T-cell (primary cell): ENCODE results near the gene DLG2. TPM values are rescaled to one million over a fixed set of nuclear protein-coding genes. Genes with fewer than 3 reads are reported as not detected.
A peak's percentile ranks its signal among the peaks of the same experiment; 100 is the strongest.

Source experiments
- ATAC-seq, 4 experiments: fragments of 200-7000 bp in 3 of 4; fragments of 150-1000 bp in 1 of 4; cut with Tn5 transposase; replicated peaks in 1 of 4; 1 replicate in 3 of 4; 2 replicates in 1 of 4; pipeline ENCODE4 v1.10.0; 2021; ENCODE audit warnings: moderate library complexity in 3 of 4, mild to moderate bottlenecking in 2 of 4, moderate number of reproducible peaks in 1 of 4
- CTCF ChIA-PET, 2 donors: fragments of 300-600 bp; sonication (Branson Sonifier 250); formaldehyde crosslinking; loops; one replicate each; lab custom pipeline; 2022; ENCODE audit warnings: antibody characterized with exemption in 2 of 2; lab: Charles Lee
- POLR2A ChIA-PET, 2 donors: fragments of 300-600 bp; sonication (Branson Sonifier 250); formaldehyde crosslinking; loops; one replicate each; lab custom pipeline; 2022; ENCODE audit warnings: antibody characterized with exemption in 2 of 2; lab: Charles Lee
- DNase-seq, 35 experiments: peaks; one replicate each; pipeline versions ENCODE4 v3.0.0 to v3.0.0-alpha.2; 2013 to 2023
- H3K27ac ChIP-seq: one replicate; pipeline ENCODE4 v1.5.1; 2013; ENCODE audit warnings: low read length
- H3K27me3 ChIP-seq, 2 experiments: replicated peaks in 1 of 2; 1 replicate in 1 of 2; 2 replicates in 1 of 2; pipeline versions ENCODE4 v1.6.1 to v1.7.0; 2013; ENCODE audit warnings: low read length in 1 of 2, mixed read lengths in 1 of 2; ENCODE audit not compliant: control insufficient read depth in 2 of 2, insufficient read depth in 2 of 2; ENCODE audit errors: extremely low read depth in 1 of 2
- H3K36me3 ChIP-seq, 2 donors: 1 replicate in 1 of 2; 2 replicates in 1 of 2; pipeline versions ENCODE4 v1.6.1 to v1.7.0; 2013; ENCODE audit warnings: low read length in 1 of 2; ENCODE audit not compliant: control insufficient read depth in 2 of 2, insufficient read depth in 1 of 2; ENCODE audit errors: extremely low read depth in 1 of 2
- H3K4me1 ChIP-seq, 2 experiments: 1 replicate in 1 of 2; 2 replicates in 1 of 2; pipeline versions ENCODE4 v1.6.1 to v1.7.0; 2013; ENCODE audit warnings: low read length in 2 of 2, mixed read lengths in 1 of 2; ENCODE audit not compliant: insufficient read depth in 2 of 2, control insufficient read depth in 1 of 2; ENCODE audit errors: extremely low read depth in 1 of 2
- H3K4me3 ChIP-seq, 2 donors: 1 replicate in 1 of 2; 2 replicates in 1 of 2; pipeline versions ENCODE4 v1.5.1 to v1.7.0; 2013; ENCODE audit warnings: mild to moderate bottlenecking in 2 of 2, low read length in 1 of 2, moderate library complexity in 1 of 2; ENCODE audit not compliant: control insufficient read depth in 1 of 2; ENCODE audit errors: extremely low read depth in 1 of 2
- H3K9me3 ChIP-seq: 2 replicates; pipeline ENCODE4 v1.7.0; 2013
- H3K27ac Mint-ChIP-seq, 2 donors: one replicate each; pipeline ENCODE4 v1.8.0; 2020 to 2021; ENCODE audit warnings: mild to moderate bottlenecking in 2 of 2, mixed read lengths in 2 of 2
- H3K27me3 Mint-ChIP-seq, 2 donors: one replicate each; pipeline ENCODE4 v1.8.0; 2021 to 2022; ENCODE audit warnings: mixed read lengths in 2 of 2
- H3K36me3 Mint-ChIP-seq: one replicate; pipeline ENCODE4 v1.8.0; 2021; ENCODE audit warnings: mixed read lengths
- H3K4me1 Mint-ChIP-seq, 3 donors: one replicate each; pipeline ENCODE4 v1.8.0; 2020 to 2022; ENCODE audit warnings: mixed read lengths in 3 of 3, mild to moderate bottlenecking in 1 of 3
- H3K4me3 Mint-ChIP-seq, 3 donors: one replicate each; pipeline ENCODE4 v1.8.0; 2020 to 2022; ENCODE audit warnings: mild to moderate bottlenecking in 3 of 3, mixed read lengths in 3 of 3, moderate library complexity in 3 of 3
- H3K9me3 Mint-ChIP-seq, 3 donors: one replicate each; pipeline ENCODE4 v1.8.0; 2020 to 2022; ENCODE audit warnings: mixed read lengths in 3 of 3
- WGBS: methylation state at CpG from one replicate; pipeline ENCODE4 v1.1.5; 2013; ENCODE audit warnings: missing lambda C conversion rate; ENCODE audit not compliant: insufficient coverage; 5-methylcytosine and 5-hydroxymethylcytosine counted together
- total RNA-seq, 35 experiments: library from RNA in 6 of 35; stranded (reverse) in 6 of 35; fragments of 120-200 nt in 1 of 35; gene quantifications; one replicate each; pipeline versions ENCODE4 v1.2.1 to v1.2.4 and lab custom pipeline; 2013 to 2026

DLG2 gene
- total RNA-seq, 5 donors from 2014 or later (not counting 1 experiment from before 2014, with no cell fraction given): 2.3 to 4.1 (median 2.9) TPM

DNA sequence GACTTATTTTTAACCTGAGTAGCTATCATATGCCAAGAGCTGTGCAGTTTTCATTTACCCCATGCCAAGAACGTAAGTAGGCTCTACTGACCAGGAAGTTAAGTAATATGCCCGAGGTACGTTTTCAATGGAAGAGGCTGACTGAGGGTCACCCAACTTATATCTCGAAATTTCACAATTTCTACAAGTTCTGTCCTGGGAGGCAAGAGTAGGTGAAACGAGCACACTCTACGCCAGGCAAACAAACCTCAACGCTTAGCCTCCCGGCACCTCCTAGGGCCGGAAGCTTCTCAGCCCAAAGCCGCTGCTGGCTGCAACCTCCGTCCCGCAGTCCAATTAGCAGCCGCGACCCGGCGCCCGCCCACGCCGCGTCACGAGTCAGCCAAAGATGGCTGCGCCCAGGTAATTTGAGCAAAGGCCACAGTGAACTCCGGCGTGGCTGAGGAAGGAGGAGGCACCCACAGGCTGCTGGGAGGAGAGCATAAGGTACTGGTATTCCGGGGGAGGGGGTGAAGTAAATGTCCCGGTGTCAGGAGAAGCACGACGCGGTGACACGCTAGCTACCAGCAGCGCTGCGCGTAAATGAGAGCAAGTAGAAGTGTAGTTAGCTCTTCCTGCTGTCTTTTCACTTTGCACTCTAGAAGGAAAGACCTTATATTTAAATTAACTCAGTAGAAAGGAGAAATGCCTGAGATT lies 20.6 kb upstream of the DLG2 start, which contains the start of gene TMEM126A:
TMEM126A (plus strand) TSS at position 364 of the 696 bp plus-strand sequence. CDS start 2,289 bp downstream, outside the sequence.
- Histone ChIP-seq H3K36me3 (peaks cover 4 to 10% of the 10 kb centered on the region in 2 donors), H3K27me3 (peaks cover 2 to 4% of the 10 kb centered on the region in 2 experiments), H3K4me3 (peak within 1 kb of the TSS; percentile 70 to 91), H3K27ac (peak within 1 kb of the TSS; percentile 66), H3K9me3 (no peaks in the 10 kb centered on the region), H3K4me1 (peaks cover 15 to 17% of the 10 kb centered on the region in 2 experiments)
- H3K9me3 Mint-ChIP-seq: no peaks in the 10 kb centered on the region
- ATAC-seq (peak; percentile 99 to 100 (median 100)), DNase-seq (peak; percentile 77 to 94 (median 88))
- H3K27me3 Mint-ChIP-seq: peaks cover 8 to 19% of the 10 kb centered on the region in 2 donors
- ChIA-PET POLR2A (interaction anchor here (0.6 to 3.6 kb wide), 20 partner anchors 9 to 619 kb away, joined by 3 to 36 read pairs (median 4); partner anchors contain the start of genes TMEM126B (in 2 of the 2), CREBZF (in 1 of the 2), DLG2 (in 1 of the 2) and PICALM (in 1 of the 2)), CTCF (interaction anchor here (0.6 to 2.0 kb wide), 10 partner anchors 10 to 512 kb away, joined by 3 to 21 read pairs (median 4); partner anchors contain the start of genes CREBZF (in 1 of the 2), DLG2 (in 1 of the 2) and TMEM126B (in 1 of the 2))
- WGBS: under 1% methylated on average over 21 of the region's 33 CpGs
- peak within 1 kb of the TSS; percentile 92 to 98 for H3K27ac Mint-ChIP-seq
- peak within 1 kb of the TSS; percentile 87 to 97 (median 96) for H3K4me3 Mint-ChIP-seq
- peaks cover 7% of the 10 kb centered on the region for H3K36me3 Mint-ChIP-seq
- H3K4me1 Mint-ChIP-seq: peaks cover 36 to 40% (median 37%) of the 10 kb centered on the region in 3 donors

DNA sequence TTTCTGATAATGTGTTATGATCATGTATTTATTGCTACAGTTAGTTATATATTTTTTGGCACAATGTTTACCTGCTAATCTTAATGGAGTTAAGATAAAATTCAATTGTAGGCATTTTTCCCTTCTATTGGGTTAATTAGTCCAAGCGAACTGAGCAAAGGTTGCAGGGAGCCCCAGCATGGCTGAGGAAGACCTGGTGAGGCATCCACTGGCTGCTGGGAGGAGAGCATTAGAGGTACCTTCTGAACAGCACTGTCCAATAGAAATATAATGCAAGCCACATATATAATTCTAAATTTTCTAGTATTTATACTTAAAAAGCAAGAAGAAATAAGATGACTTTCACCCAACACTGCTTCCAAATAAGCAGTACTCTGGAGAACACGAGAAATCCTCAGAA lies 19.9 kb upstream of the DLG2 start:
- no peaks in the 10 kb centered on the region for H3K9me3 Mint-ChIP-seq
- Histone ChIP-seq H3K4me3 (peak overlapping the region; percentile 70 to 91), H3K27me3 (peaks cover 2 to 4% of the 10 kb centered on the region in 2 experiments), H3K36me3 (peaks cover 4 to 10% of the 10 kb centered on the region in 2 donors), H3K4me1 (peaks cover 15 to 17% of the 10 kb centered on the region in 2 experiments), H3K9me3 (no peaks in the 10 kb centered on the region), H3K27ac (peak overlapping the region; percentile 66)
- H3K4me1 Mint-ChIP-seq: peaks cover 32 to 36% (median 33%) of the 10 kb centered on the region in 3 donors
- peaks cover 11 to 23% of the 10 kb centered on the region in 2 donors for H3K27me3 Mint-ChIP-seq
- H3K27ac Mint-ChIP-seq: peak overlapping the region; percentile 92 to 98
- POLR2A ChIA-PET: interaction anchor here (0.6 to 3.6 kb wide), 13 partner anchors 9 to 422 kb away, joined by 3 to 36 read pairs (median 6); partner anchors contain the start of genes TMEM126B (in 2 of the 2), CREBZF (in 1 of the 2), DLG2 (in 1 of the 2) and PICALM (in 1 of the 2)
- DNase-seq: no peak
- no CpG with 5 or more reads among the region's 2 CpGs for WGBS
- peak in 1 of 4 experiments; percentile 9 for ATAC-seq
- H3K36me3 Mint-ChIP-seq: peaks cover 4% of the 10 kb centered on the region
- peak overlapping the region; percentile 87 to 97 (median 96) for H3K4me3 Mint-ChIP-seq
- CTCF ChIA-PET: interaction anchor here (0.9 to 2.0 kb wide), 9 partner anchors 10 to 512 kb away, joined by 3 to 21 read pairs (median 4); partner anchors contain the start of genes CREBZF (in 1 of the 2), DLG2 (in 1 of the 2) and TMEM126B (in 1 of the 2)

DNA sequence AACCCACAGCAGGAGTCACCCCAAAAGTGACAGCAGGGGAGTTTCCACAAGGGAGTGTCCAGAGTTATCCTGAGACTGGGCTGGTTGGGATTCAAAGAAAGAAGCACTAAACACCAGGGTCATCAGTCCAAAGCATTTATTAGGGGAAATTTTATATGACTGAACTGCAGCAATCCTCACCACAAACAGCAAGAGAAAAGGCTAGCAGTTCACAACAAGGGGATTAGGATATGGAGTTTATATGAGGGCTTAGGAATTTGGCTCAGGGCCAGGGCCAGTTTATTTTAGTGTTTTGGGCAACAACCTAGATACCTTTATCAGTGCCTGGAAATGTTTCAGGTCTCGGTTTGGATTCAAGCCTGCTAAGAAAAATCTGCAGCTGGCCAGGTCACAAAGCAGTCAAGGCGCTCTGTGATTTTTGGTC lies 16.1 kb upstream of the DLG2 start:
- Mint-ChIP-seq H3K4me3 (no peak overlapping the region), H3K27ac (no peak overlapping the region), H3K36me3 (peaks cover 6% of the 10 kb centered on the region), H3K27me3 (peaks cover 11 to 27% of the 10 kb centered on the region in 2 donors), H3K9me3 (no peaks in the 10 kb centered on the region), H3K4me1 (peaks cover 7 to 12% (median 11%) of the 10 kb centered on the region in 3 donors)
- DNase-seq (no peak), ATAC-seq (no peak)
- POLR2A ChIA-PET: no interaction called here
- H3K27me3 ChIP-seq: peaks cover 2 to 4% of the 10 kb centered on the region in 2 experiments
- H3K4me3 ChIP-seq: no peak overlapping the region
- CTCF ChIA-PET: no interaction called here
- no peaks in the 10 kb centered on the region for H3K36me3 ChIP-seq
- no peaks in the 10 kb centered on the region for H3K9me3 ChIP-seq
- H3K4me1 ChIP-seq: peaks cover 8 to 12% of the 10 kb centered on the region in 2 experiments
- WGBS: 50% methylated on average over 1 of the region's 2 CpGs
- H3K27ac ChIP-seq: no peak overlapping the region

DNA sequence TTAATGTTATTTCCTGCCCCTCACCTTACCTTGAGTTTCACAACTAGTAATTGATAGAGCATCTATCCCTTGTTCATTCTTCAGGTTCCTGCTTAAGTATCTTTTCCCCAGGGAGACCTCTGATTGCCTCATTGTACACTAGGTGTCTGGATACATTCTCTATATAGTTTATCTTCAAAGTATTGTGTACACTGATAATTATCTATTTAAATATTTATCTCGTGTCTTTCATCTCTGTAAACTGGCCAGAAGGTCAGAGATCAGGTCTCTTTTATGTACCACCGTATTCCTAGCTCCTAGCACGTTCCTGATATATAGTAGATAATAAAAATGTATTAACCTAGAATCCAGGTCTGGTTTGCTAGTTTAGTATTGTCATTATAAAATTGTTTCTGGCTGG lies 7.6 kb upstream of the DLG2 start:
- H3K9me3 Mint-ChIP-seq: no peaks in the 10 kb centered on the region
- DNase-seq (no peak), ATAC-seq (no peak)
- Histone ChIP-seq H3K4me1 (peaks cover 0 to 2% of the 10 kb centered on the region in 2 experiments), H3K4me3 (no peak overlapping the region), H3K27me3 (no peaks in the 10 kb centered on the region), H3K27ac (no peak overlapping the region), H3K9me3 (no peaks in the 10 kb centered on the region), H3K36me3 (peaks cover 15 to 29% of the 10 kb centered on the region in 2 donors)
- no peak overlapping the region for H3K4me3 Mint-ChIP-seq
- WGBS: no CpG with 5 or more reads among the region's 3 CpGs
- no peaks in the 10 kb centered on the region for H3K27me3 Mint-ChIP-seq
- ChIA-PET POLR2A (interaction anchor here in 1 of 2 donors (1.0 kb wide), 1 partner anchor 13 kb away, joined by 3 read pairs; the partner anchor contains the start of gene TMEM126A), CTCF (interaction anchor here in 1 of 2 donors (0.6 kb wide), 1 partner anchor 549 kb away, joined by 3 read pairs; no protein-coding TSS in a partner anchor)
- peaks cover 40% of the 10 kb centered on the region for H3K36me3 Mint-ChIP-seq
- no peak overlapping the region for H3K27ac Mint-ChIP-seq
- peaks cover under 1 to 15% (median 11%) of the 10 kb centered on the region in 3 donors for H3K4me1 Mint-ChIP-seq

DNA sequence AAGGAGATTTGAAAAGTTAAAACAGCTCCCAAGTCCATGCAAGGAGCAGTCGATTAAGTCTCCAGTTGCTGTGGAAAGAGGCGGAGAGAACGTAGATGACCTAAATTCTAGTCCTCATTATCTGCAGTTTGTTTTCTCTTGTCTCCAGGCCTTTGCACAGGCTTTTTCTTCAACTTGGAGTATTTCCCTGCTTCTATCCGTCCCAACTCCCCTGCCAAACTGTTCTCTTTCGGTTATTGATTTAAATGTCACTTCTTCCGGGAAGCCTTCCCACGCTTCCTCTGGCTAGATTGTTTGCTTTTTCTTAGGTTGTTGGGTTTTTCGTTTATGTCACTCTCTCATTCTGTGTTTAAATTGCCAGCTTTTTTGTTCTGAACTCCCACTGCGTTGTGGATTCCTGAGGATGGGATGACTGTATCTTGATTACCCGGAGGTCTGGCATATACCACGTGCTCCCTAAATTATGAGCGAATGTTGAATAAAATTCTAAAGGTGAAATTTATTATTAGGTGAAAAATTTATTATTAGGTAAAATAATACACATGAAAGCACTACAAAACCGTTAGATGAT lies 1.7 kb upstream of the DLG2 start:
- H3K27ac Mint-ChIP-seq: peak overlapping the region; percentile 95 to 98
- H3K4me1 ChIP-seq: peaks cover 16 to 18% of the 10 kb centered on the region in 2 experiments
- H3K27me3 ChIP-seq: no peaks in the 10 kb centered on the region
- H3K4me3 Mint-ChIP-seq: peak overlapping the region; percentile 95 to 98 (median 96)
- peaks cover 6 to 8% of the 10 kb centered on the region in 2 donors for H3K36me3 ChIP-seq
- peaks cover 16% of the 10 kb centered on the region for H3K36me3 Mint-ChIP-seq
- peak overlapping the region; percentile 64 for H3K27ac ChIP-seq
- H3K4me1 Mint-ChIP-seq: peaks cover 44 to 48% (median 44%) of the 10 kb centered on the region in 3 donors
- ChIA-PET POLR2A (interaction anchor here (0.8 to 2.8 kb wide), 5 partner anchors 19 to 35 kb away, joined by 3 to 13 read pairs (median 6); partner anchors contain the start of genes TMEM126A (in 2 of the 2) and CREBZF (in 1 of the 2)), CTCF (interaction anchor here in 1 of 2 donors (0.8 to 3.3 kb wide), 4 partner anchors 19 to 663 kb away, joined by 3 to 21 read pairs (median 3); partner anchors contain the start of gene TMEM126A)
- 0% methylated on average over 1 of the region's 13 CpGs for WGBS
- ATAC-seq (peak; percentile 3 to 19 (median 7)), DNase-seq (no peak)
- H3K9me3 ChIP-seq: no peaks in the 10 kb centered on the region
- H3K4me3 ChIP-seq: peak overlapping the region; percentile 92 to 98
- no peaks in the 10 kb centered on the region for H3K9me3 Mint-ChIP-seq
- H3K27me3 Mint-ChIP-seq: no peaks in the 10 kb centered on the region
